K562 (cell line): Measurements from ENCODE around the gene PGGHG. TPM values are rescaled to one million over a fixed set of nuclear protein-coding genes. Genes with fewer than 3 reads are reported as not detected.
A peak's percentile ranks its signal among the peaks of the same experiment; 100 is the strongest.

ENCODE experiments used
- BCL6 ChIP-seq: fragments of 250-450 bp; sonication (Bioruptor Pico); IDR thresholded peaks from 2 replicates; pipeline ENCODE4 v1.4.0; 2020
- BHLHE40 ChIP-seq: IDR thresholded peaks from 2 replicates; pipeline ENCODE4 v1.6.1; 2011; ENCODE audit warnings: low read length, improper control_type of control experiment
- CBFA2T2 ChIP-seq: fragments of 450-650 bp; conservative IDR thresholded peaks from 2 replicates; pipeline ENCODE4 v1.6.1; 2017; ENCODE audit warnings: mild to moderate bottlenecking
- DMBX1 ChIP-seq: fragments of 250-450 bp; sonication (Bioruptor Pico); IDR thresholded peaks from 2 replicates; pipeline ENCODE4 v1.8.0; 2022; ENCODE audit warnings: inconsistent platforms, mild to moderate bottlenecking, moderate library complexity, borderline replicate concordance
- ILF3 ChIP-seq: fragments of 450-650 bp; IDR thresholded peaks from 2 replicates; pipeline ENCODE4 v1.6.1; 2018; ENCODE audit warnings: antibody characterized with exemption, mild to moderate bottlenecking, moderate library complexity, borderline replicate concordance
- MAZ ChIP-seq, 2 experiments: fragments of 450-650 bp in 1 of 2; sonication (generic) in 1 of 2; formaldehyde crosslinking; IDR thresholded peaks in 1 of 2; conservative IDR thresholded peaks in 1 of 2; 2 replicates each; pipeline versions ENCODE4 v1.4.0 to v1.5.0; 2020; ENCODE audit warnings: mild to moderate bottlenecking in 1 of 2, missing genetic modification reagents in 1 of 2
- POLR2B ChIP-seq: fragments of 450-650 bp; IDR thresholded peaks from 2 replicates; pipeline ENCODE4 v1.6.1; 2018; ENCODE audit warnings: low read depth; ENCODE audit not compliant: partially characterized antibody
- SMAD1 ChIP-seq: fragments of 150-350 bp; IDR thresholded peaks from 2 replicates; pipeline ENCODE4 v1.6.1; 2014; ENCODE audit warnings: low read length, low read depth; ENCODE audit not compliant: partially characterized antibody
- SMAD4 ChIP-seq: fragments of 250-450 bp; sonication (Bioruptor Pico); conservative IDR thresholded peaks from 2 replicates; pipeline ENCODE4 v1.8.0; 2021; ENCODE audit warnings: inconsistent platforms, mild to moderate bottlenecking, moderate library complexity
- TAF1 ChIP-seq: IDR thresholded peaks from 2 replicates; pipeline ENCODE4 v1.6.1; 2011; ENCODE audit warnings: mild to moderate bottlenecking, low read length, moderate library complexity; ENCODE audit not compliant: insufficient read depth, control insufficient read depth, severe bottlenecking; ENCODE audit errors: extremely low read depth
- TBP ChIP-seq: optimal IDR thresholded peaks from 2 replicates; pipeline ENCODE3; 2011; ENCODE audit warnings: low read depth, low read length, improper control_type of control experiment
- ZNF766 ChIP-seq: fragments of 200-800 bp; sonication (Bioruptor generic); conservative IDR thresholded peaks from 2 replicates; pipeline ENCODE4 v1.6.1; 2016; ENCODE audit warnings: missing genetic modification characterization, missing compliant biosample characterization
- polyA plus RNA-seq, 8 experiments: library from polyadenylated mRNA; depleted of rRNA in 4 of 8; stranded (reverse) in 5 of 8; unstranded in 3 of 8; fragments of >200 nt; fragmentation: Nextera tagmentation in 2 of 8; fragmentation: Illumina TruSeq in 1 of 8; extraction: Ambion mirVana in 2 of 8; extraction: Trizol in 1 of 8; gene quantifications; 2 replicates each; pipeline versions ENCODE4 v1.2.1 to v1.2.3, GENCODE V29; 2011 to 2014; ENCODE audit warnings: inconsistent platforms in 1 of 8, missing spikeins in 1 of 8
- total RNA-seq, 7 experiments: library from RNA; depleted of rRNA in 6 of 7; stranded (reverse); fragments of >200 nt in 6 of 7; fragmentation: Illumina TruSeq in 2 of 7; extraction: Trizol in 2 of 7; gene quantifications; 2 replicates each; pipeline versions ENCODE4 v1.2.1 to v1.2.3, GENCODE V29; 2011 to 2021; ENCODE audit warnings: low replicate concordance in 1 of 7
- TF ChIP-seq, protein P1 (sequence below), 2 experiments: fragments of 450-650 bp; formaldehyde crosslinking in 1 of 2; IDR thresholded peaks; 2 replicates each; pipeline versions ENCODE4 v1.4.0 to v1.6.1; 2014 to 2020; ENCODE audit warnings: mild to moderate bottlenecking in 2 of 2, borderline replicate concordance in 1 of 2, low read depth in 1 of 2
- TF ChIP-seq, protein P2 (sequence below): fragments of 250-450 bp; sonication (Bioruptor Pico); IDR thresholded peaks from 2 replicates; pipeline ENCODE4 v1.8.0; 2022; ENCODE audit warnings: inconsistent platforms
- TF ChIP-seq, protein P3 (sequence below): fragments of 450-650 bp; formaldehyde crosslinking; conservative IDR thresholded peaks from 2 replicates; pipeline ENCODE4 v1.4.0; 2022; ENCODE audit warnings: mild to moderate bottlenecking, missing genetic modification characterization

PGGHG gene
- total and polyA plus RNA-seq, 9 of the 15 experiments (the other 6 are each of a cell fraction or from before 2014, with no cell fraction given), result 0.38 to 85.1 (median 18.1) TPM

DNA sequence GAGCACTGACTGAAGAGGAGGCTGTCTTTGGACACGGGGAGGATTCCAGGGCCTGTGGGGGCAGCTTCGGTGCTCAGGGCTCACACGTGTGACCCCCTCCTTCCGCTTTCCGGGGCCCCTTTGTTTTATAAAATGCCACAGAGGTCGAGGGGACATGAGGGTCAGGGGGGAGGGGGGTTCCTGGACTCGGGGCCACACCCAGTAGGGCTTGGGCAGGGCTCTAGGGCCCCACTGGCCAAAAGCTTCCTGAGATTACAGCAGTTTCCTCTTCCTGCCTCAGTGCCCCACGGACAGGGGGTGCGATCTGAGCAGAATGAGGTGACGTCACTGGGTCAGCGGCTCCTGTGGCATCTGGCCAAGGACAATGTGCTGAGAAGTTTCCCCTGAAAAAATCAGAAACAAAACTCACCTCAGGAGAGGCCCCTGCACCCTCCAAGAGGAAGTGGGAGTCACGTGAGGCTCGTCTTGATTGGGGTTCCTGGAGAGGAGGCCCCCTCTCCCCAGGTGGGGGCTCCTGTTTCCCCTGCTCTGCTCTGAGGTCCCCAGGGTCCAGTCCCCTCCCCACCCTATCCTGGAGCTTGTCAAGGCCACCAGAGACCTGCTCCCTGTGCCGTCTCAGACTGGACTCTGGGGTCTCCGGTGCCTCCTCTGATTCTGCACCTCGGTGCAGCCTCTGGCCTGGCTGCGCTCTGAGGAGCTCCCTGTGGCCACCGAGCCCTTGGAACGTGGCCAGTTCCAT, 38.1 kb downstream of the PGGHG start (continued):
- TF ChIP-seq POLR2B, result peak; percentile 31
- TF ChIP-seq BCL6 (CRISPR knock-in tag), result 0 out of 2 replicates have a peak, but pooled peaks have one; percentile 44
- TF ChIP-seq SMAD4 (CRISPR knock-in tag), result peak; percentile 74
- peak; percentile 94 for TF ChIP-seq BHLHE40
- TF ChIP-seq, protein P1, sequence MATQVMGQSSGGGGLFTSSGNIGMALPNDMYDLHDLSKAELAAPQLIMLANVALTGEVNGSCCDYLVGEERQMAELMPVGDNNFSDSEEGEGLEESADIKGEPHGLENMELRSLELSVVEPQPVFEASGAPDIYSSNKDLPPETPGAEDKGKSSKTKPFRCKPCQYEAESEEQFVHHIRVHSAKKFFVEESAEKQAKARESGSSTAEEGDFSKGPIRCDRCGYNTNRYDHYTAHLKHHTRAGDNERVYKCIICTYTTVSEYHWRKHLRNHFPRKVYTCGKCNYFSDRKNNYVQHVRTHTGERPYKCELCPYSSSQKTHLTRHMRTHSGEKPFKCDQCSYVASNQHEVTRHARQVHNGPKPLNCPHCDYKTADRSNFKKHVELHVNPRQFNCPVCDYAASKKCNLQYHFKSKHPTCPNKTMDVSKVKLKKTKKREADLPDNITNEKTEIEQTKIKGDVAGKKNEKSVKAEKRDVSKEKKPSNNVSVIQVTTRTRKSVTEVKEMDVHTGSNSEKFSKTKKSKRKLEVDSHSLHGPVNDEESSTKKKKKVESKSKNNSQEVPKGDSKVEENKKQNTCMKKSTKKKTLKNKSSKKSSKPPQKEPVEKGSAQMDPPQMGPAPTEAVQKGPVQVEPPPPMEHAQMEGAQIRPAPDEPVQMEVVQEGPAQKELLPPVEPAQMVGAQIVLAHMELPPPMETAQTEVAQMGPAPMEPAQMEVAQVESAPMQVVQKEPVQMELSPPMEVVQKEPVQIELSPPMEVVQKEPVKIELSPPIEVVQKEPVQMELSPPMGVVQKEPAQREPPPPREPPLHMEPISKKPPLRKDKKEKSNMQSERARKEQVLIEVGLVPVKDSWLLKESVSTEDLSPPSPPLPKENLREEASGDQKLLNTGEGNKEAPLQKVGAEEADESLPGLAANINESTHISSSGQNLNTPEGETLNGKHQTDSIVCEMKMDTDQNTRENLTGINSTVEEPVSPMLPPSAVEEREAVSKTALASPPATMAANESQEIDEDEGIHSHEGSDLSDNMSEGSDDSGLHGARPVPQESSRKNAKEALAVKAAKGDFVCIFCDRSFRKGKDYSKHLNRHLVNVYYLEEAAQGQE (IDR thresholded peaks at IDR 0.05; ENCODE audit: borderline replicate concordance), result peak; percentile 61; the same call in 1 of the 2 replicates
- TF ChIP-seq, protein P1 (CRISPR knock-in tag; IDR thresholded peaks at IDR 0.05; ENCODE audit: low read depth), result 0 out of 2 replicates have a peak, but pooled peaks have one; percentile 24
- TF ChIP-seq, protein P2, sequence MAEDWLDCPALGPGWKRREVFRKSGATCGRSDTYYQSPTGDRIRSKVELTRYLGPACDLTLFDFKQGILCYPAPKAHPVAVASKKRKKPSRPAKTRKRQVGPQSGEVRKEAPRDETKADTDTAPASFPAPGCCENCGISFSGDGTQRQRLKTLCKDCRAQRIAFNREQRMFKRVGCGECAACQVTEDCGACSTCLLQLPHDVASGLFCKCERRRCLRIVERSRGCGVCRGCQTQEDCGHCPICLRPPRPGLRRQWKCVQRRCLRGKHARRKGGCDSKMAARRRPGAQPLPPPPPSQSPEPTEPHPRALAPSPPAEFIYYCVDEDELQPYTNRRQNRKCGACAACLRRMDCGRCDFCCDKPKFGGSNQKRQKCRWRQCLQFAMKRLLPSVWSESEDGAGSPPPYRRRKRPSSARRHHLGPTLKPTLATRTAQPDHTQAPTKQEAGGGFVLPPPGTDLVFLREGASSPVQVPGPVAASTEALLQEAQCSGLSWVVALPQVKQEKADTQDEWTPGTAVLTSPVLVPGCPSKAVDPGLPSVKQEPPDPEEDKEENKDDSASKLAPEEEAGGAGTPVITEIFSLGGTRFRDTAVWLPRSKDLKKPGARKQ (CRISPR knock-in tag), result no peak
- TF ChIP-seq TBP, result peak; percentile 7
- peak; percentile 57 for TF ChIP-seq ZNF766 (CRISPR knock-in tag)
- TF ChIP-seq TAF1, result peak; percentile 25
- peak; percentile 45 to 58; a peak in 3 of 4 replicates for TF ChIP-seq MAZ (CRISPR knock-in tag; conservative IDR thresholded peaks at IDR 0.05 in 1 of 2, IDR thresholded peaks at IDR 0.05 in 1 of 2)
- TF ChIP-seq ILF3, result no peak
- TF ChIP-seq, protein P3, sequence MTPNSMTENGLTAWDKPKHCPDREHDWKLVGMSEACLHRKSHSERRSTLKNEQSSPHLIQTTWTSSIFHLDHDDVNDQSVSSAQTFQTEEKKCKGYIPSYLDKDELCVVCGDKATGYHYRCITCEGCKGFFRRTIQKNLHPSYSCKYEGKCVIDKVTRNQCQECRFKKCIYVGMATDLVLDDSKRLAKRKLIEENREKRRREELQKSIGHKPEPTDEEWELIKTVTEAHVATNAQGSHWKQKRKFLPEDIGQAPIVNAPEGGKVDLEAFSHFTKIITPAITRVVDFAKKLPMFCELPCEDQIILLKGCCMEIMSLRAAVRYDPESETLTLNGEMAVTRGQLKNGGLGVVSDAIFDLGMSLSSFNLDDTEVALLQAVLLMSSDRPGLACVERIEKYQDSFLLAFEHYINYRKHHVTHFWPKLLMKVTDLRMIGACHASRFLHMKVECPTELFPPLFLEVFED (CRISPR knock-in tag), result no peak
- peak; percentile 46; the same call in 1 of the 2 replicates for TF ChIP-seq CBFA2T2
- peak; percentile 12 for TF ChIP-seq SMAD1
- peak; percentile 82; the same call in 1 of the 2 replicates for TF ChIP-seq DMBX1
